Esophagus muscularis mucosa (tissue), 4 donors: ENCODE data around the gene ADAMTS13. TPM values are rescaled to one million over a fixed set of nuclear protein-coding genes. Genes with fewer than 3 reads are reported as not detected.
"Not testable (repeated sequence)": the region's sequence is repeated elsewhere in the genome, so short reads cannot be mapped to it uniquely, and the experiment has no call there.

Experiments used
- DNase-seq: peaks from one replicate; pipeline ENCODE4 v3.0.0-alpha.2; 2017; ENCODE audit errors: extremely low spot score
- H3K27ac ChIP-seq, 4 donors: fragments of 200-600 bp; sonication (generic); replicated peaks in 1 of 4; 1 replicate in 3 of 4; 2 replicates in 1 of 4; pipeline ENCODE4 v1.5.1; 2016 to 2019; ENCODE audit warnings: mild to moderate bottlenecking in 1 of 4
- H3K27me3 ChIP-seq, 4 donors: fragments of 200-600 bp; sonication (generic); one replicate each; pipeline versions ENCODE4 v1.5.1 to v1.6.0; 2016 to 2019
- H3K36me3 ChIP-seq, 4 donors: fragments of 200-600 bp; sonication (generic); one replicate each; pipeline ENCODE4 v1.5.1; 2016 to 2019
- H3K4me1 ChIP-seq, 4 donors: fragments of 200-600 bp; sonication (generic); one replicate each; pipeline ENCODE4 v1.5.1; 2016 to 2019
- H3K4me3 ChIP-seq, 4 donors: fragments of 200-600 bp; sonication (generic); 1 replicate in 2 of 4; 2 replicates in 2 of 4; pipeline ENCODE4 v1.5.1; 2016 to 2019; ENCODE audit warnings: mild to moderate bottlenecking in 4 of 4, moderate library complexity in 1 of 4
- H3K9me3 ChIP-seq, 4 donors: fragments of 200-600 bp; sonication (generic); 1 replicate in 3 of 4; 2 replicates in 1 of 4; pipeline ENCODE4 v1.5.1; 2016 to 2019
- EP300 ChIP-seq: sonication (generic); formaldehyde crosslinking; IDR thresholded peaks from one replicate; pipeline ENCODE4 v1.6.1; 2017; ENCODE audit warnings: antibody characterized with exemption
- POLR2A ChIP-seq: fragments of 450-650 bp; IDR thresholded peaks from one replicate; pipeline ENCODE4 v1.6.1; 2017; ENCODE audit warnings: antibody characterized with exemption, moderate library complexity, mild to moderate bottlenecking, low read depth
- POLR2AphosphoS5 ChIP-seq, 2 donors: sonication (generic); formaldehyde crosslinking; IDR thresholded peaks; one replicate each; pipeline ENCODE4 v1.6.1; 2017; ENCODE audit warnings: antibody characterized with exemption in 2 of 2
- WGBS: methylation state at CpG from one replicate; pipeline ENCODE4 v1.1.5; 2018; 5-methylcytosine and 5-hydroxymethylcytosine counted together
- intact Hi-C: fragments of 100-400 bp; cut with DNase I; formaldehyde crosslinking; loops from one replicate; pipeline ENCODE4 v1.15.1; 2023
- total RNA-seq, 4 donors: library from RNA; depleted of rRNA; stranded (reverse); fragments of >200 nt; gene quantifications; one replicate each; pipeline versions ENCODE4 v1.1.0 to v1.2.1, GENCODE V29; 2016
- TF ChIP-seq, protein P1 (sequence below), 3 experiments: fragments of 200-600 bp in 2 of 3; fragments of 450-650 bp in 1 of 3; sonication (generic) in 2 of 3; IDR thresholded peaks; one replicate each; pipeline ENCODE4 v1.5.1; 2017 to 2019; ENCODE audit warnings: antibody characterized with exemption in 3 of 3, mild to moderate bottlenecking in 2 of 3, moderate library complexity in 1 of 3

ADAMTS13 gene
- 1 to 10 TPM; 1.3 to 1.7 (median 1.4) TPM for total RNA-seq

DNA sequence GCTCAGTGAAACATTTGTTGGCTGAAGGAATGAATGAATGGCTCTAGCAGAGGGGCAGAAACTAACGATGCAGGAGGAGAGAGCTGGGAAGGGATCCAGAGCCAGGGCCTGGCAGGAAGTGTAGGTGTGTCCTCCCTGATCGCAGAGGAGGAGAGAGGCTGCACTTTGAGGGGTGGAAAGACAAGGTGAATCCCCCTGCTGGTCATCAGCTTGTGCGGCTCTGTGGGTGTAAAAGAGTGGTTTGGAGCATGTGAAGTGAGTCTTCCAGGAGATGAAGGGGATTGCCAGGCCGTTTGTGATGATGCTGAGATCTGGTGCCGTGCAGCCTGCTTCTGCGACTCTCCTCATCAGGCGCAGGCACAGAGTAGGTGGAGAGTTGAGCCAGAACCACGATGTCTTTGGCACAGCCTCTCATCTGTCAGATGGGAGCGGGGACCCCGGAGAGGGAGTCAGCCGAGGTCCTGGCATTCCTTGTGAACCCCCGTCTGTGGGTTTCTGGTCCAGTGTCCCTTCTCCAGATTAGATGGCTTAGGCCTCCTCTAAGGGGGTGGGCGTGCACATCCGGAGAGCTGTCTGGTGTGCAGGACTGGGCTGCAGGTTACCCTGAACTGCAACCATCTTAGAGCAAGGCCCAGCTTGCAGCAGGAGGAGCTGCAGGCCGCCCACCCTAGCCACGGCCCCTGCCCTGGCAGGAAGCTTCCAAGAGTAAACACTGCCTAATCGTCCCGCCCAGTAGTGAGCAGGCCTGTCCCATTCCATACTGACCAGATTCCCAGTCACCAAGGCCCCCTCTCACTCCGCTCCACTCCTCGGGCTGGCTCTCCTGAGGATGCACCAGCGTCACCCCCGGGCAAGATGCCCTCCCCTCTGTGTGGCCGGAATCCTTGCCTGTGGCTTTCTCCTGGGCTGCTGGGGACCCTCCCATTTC, at the start of gene ADAMTS13:
TSS of gene ADAMTS13 (plus strand) at position 753 of the 928 bp plus-strand sequence. CDS start at position 830, 77 bp downstream.
- Histone ChIP-seq H3K27me3 (peaks cover 0 to 36% (median 2%) of the 10 kb centered on the region in 4 donors), H3K9me3 (no peaks in the 10 kb centered on the region), H3K4me1 (peaks cover 8 to 19% (median 14%) of the 10 kb centered on the region in 4 donors), H3K4me3 (no peak within 1 kb of the TSS), H3K27ac (no peak within 1 kb of the TSS), H3K36me3 (peaks cover 0 to 2% (median 0%) of the 10 kb centered on the region in 4 donors)
- TF ChIP-seq POLR2AphosphoS5 (IDR thresholded peaks at IDR 0.05) = no peak
- TF ChIP-seq, protein P1, sequence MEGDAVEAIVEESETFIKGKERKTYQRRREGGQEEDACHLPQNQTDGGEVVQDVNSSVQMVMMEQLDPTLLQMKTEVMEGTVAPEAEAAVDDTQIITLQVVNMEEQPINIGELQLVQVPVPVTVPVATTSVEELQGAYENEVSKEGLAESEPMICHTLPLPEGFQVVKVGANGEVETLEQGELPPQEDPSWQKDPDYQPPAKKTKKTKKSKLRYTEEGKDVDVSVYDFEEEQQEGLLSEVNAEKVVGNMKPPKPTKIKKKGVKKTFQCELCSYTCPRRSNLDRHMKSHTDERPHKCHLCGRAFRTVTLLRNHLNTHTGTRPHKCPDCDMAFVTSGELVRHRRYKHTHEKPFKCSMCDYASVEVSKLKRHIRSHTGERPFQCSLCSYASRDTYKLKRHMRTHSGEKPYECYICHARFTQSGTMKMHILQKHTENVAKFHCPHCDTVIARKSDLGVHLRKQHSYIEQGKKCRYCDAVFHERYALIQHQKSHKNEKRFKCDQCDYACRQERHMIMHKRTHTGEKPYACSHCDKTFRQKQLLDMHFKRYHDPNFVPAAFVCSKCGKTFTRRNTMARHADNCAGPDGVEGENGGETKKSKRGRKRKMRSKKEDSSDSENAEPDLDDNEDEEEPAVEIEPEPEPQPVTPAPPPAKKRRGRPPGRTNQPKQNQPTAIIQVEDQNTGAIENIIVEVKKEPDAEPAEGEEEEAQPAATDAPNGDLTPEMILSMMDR (IDR thresholded peaks at IDR 0.05) = no peak
- no peak for TF ChIP-seq EP300
- TF ChIP-seq POLR2A = no peak
- intact Hi-C loops = no loop called here
- no peak for DNase-seq
- 48% methylated on average over 13 of the region's 23 CpGs for WGBS

GRCh38 chr9:133374612-133375115, 47.5 kb upstream of the ADAMTS13 start:
- H3K36me3 ChIP-seq = peaks cover 0 to 29% (median 18%) of the 10 kb centered on the region in 4 donors
- H3K27me3 ChIP-seq = no peaks in the 10 kb centered on the region
- DNase-seq = no peak
- TF ChIP-seq POLR2A = no peak
- TF ChIP-seq POLR2AphosphoS5 (IDR thresholded peaks at IDR 0.05) = no peak
- TF ChIP-seq, protein P1 (IDR thresholded peaks at IDR 0.05) = no peak
- TF ChIP-seq EP300 = no peak
- H3K4me1 ChIP-seq = peaks cover 50 to 64% (median 62%) of the 10 kb centered on the region in 4 donors
- no peaks in the 10 kb centered on the region for H3K9me3 ChIP-seq
- H3K27ac ChIP-seq = peak overlapping the region; percentile 92 to 97 (median 96)
- intact Hi-C loops = no loop called here
- H3K4me3 ChIP-seq = peak overlapping the region; percentile 81 to 98 (median 93)
- WGBS = 19% methylated on average over 12 of the region's 12 CpGs

DNA sequence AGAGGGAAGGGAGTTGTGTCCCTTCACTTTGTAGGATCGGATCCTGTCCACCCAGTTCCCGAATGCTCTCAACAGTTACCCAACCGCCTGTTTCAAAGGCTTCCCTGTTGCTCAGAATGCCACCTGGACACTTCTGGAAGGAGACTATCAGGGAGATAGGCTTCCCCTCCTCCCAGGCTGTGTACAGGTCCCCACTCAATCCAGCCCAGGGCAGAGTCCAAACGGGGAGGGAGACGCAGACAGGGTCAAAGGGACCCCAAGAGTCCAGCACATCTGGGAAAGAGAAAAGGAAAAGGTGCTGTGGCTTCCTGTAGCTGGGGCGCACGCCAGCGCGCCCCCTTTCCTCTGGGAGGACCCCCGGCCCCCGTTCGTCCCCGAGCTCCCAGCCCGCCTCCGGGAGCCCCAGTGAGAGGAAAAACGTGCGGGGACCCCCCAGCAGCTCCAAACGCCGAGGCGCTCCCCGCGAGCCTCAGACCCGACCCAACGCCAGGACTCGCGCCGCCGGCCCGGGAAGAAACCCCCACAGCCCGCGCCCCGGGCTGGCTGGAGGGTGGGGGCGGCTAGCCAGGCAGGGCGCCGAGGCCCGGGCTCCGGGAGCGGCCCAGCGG, 46.9 kb upstream of the ADAMTS13 start:
- no peak for DNase-seq
- TF ChIP-seq POLR2A (no peak), POLR2AphosphoS5 (IDR thresholded peaks at IDR 0.05) (no peak), EP300 (no peak)
- TF ChIP-seq, protein P1 (IDR thresholded peaks at IDR 0.05) = no peak
- Histone ChIP-seq H3K9me3 (no peaks in the 10 kb centered on the region), H3K36me3 (peaks cover 0 to 24% (median 15%) of the 10 kb centered on the region in 4 donors), H3K27me3 (no peaks in the 10 kb centered on the region), H3K4me3 (peak overlapping the region; percentile 81 to 98 (median 93)), H3K4me1 (peaks cover 46 to 58% (median 57%) of the 10 kb centered on the region in 4 donors), H3K27ac (peak overlapping the region; percentile 92 to 97 (median 96))
- intact Hi-C loops = no loop called here
- WGBS = 2% methylated on average over 3 of the region's 39 CpGs

DNA sequence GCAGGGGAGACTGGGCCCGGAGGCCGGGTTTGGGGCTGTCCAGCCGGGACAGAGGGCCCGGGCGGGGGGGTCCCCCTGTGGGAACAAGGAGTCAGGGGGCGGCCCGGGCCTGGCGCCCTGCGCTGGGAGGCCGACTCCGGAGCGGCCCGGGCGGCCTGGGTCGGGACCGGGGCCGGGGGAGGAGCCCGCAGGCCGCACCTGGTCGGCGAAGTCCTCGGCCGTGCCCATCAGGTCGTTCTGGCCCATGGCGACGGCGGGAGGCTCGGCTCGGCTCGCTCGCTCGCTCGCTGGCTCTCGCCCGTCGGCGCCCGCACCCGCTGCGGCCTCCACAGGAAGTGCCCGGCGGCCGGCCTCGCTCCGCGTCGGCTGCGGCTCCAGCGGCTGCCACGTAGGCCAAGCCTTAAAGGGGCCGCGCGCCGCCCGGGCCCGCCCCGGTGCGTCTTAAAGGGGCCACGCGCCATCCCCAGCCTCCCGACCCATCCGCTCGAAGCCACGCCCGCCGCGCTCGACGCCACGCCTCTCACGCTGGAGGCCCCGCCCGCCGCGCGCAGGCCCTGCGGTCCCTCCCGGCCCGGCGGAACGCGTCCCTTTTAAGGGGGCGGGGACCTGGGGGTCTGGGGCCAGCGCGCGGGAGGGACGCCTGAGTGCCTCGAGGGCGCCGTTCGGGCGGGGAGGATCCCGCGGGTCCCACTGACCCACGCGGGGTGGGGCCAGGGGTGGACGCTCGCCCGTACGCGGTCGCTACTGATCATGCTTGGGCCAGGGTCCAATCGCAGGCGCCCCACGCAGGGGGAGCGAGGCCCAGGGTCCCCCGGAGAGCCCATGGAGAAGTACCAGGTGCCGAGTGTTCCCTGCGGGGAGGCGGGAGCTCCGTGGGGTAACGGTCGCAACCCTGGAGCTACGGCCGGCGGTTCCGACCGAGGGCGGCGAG, 46.2 kb upstream of the ADAMTS13 start, which contains the start of the genes STKLD1 and SURF4:
TSS of gene STKLD1 (plus strand) at position 643 of the 931 bp plus-strand sequence. CDS start at position 751, 108 bp downstream.
TSS of gene SURF4 (minus strand) at position 337 of the 931 bp plus-strand sequence. CDS start at position 246, 91 bp downstream.
- peak; percentile 98 for DNase-seq
- peak; percentile 82 to 85 for TF ChIP-seq POLR2AphosphoS5 (IDR thresholded peaks at IDR 0.05)
- TF ChIP-seq, protein P1 (IDR thresholded peaks at IDR 0.05) = peak in 1 of 3 experiments; percentile 24
- no peak for TF ChIP-seq EP300
- TF ChIP-seq POLR2A = peak; percentile 68
- Histone ChIP-seq H3K4me3 (peak within 1 kb of the TSS; percentile 81 to 98 (median 93)), H3K27ac (peak within 1 kb of the TSS; percentile 92 to 97 (median 96)), H3K4me1 (peaks cover 42 to 51% (median 49%) of the 10 kb centered on the region in 4 donors), H3K9me3 (no peaks in the 10 kb centered on the region), H3K27me3 (no peaks in the 10 kb centered on the region), H3K36me3 (peaks cover 0 to 16% (median 10%) of the 10 kb centered on the region in 4 donors)
- no CpG with 5 or more reads among the region's 120 CpGs for WGBS
- intact Hi-C loops = no loop called here

- intact Hi-C loops = not testable (repeated sequence)
These were observed 44.9 kb upstream of the ADAMTS13 start for GRCh38 chr9:133377280-133377679.

More at GRCh38 chr9:133377280-133377679, 44.9 kb upstream of the ADAMTS13 start:
- H3K4me3 ChIP-seq, H3K9me3 ChIP-seq, H3K27me3 ChIP-seq, DNase-seq: not testable (repeated sequence)
- Histone ChIP-seq H3K36me3 (peaks cover 0 to 12% (median 10%) of the 10 kb centered on the region in 4 donors), H3K27ac (peak overlapping the region in 1 of 4 donors; percentile 21), H3K4me1 (peaks cover 29 to 38% (median 36%) of the 10 kb centered on the region in 4 donors)
- 89% methylated on average over 13 of the region's 14 CpGs for WGBS
